ENCODE results near the gene FBXO45.
"Not testable (repeated sequence)": the region's sequence is repeated elsewhere in the genome, so short reads cannot be mapped to it uniquely, and the experiment has no call there.

Gene FBXO45

DNA sequence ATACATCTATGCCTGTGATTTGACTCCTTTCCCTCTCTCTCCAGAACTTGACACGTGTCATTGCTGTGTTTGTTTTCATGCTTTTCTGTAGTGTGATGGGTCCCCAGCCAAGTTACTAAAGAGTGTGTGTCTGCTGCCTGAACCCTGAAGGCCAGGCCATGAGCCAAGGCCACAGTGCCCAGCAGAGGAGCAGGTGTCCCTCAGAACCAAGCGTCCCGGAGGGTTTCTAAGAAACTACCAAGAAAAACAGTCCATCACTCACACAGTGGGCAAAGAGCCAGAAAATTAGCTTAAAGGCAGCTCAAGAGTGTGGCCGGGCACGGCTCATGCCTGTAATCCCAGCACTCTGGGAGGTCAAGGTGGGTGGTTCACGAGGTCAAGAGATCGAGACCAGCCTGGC lies 35.2 kb downstream of the FBXO45 start:
- TF ChIP-seq, protein P1, sequence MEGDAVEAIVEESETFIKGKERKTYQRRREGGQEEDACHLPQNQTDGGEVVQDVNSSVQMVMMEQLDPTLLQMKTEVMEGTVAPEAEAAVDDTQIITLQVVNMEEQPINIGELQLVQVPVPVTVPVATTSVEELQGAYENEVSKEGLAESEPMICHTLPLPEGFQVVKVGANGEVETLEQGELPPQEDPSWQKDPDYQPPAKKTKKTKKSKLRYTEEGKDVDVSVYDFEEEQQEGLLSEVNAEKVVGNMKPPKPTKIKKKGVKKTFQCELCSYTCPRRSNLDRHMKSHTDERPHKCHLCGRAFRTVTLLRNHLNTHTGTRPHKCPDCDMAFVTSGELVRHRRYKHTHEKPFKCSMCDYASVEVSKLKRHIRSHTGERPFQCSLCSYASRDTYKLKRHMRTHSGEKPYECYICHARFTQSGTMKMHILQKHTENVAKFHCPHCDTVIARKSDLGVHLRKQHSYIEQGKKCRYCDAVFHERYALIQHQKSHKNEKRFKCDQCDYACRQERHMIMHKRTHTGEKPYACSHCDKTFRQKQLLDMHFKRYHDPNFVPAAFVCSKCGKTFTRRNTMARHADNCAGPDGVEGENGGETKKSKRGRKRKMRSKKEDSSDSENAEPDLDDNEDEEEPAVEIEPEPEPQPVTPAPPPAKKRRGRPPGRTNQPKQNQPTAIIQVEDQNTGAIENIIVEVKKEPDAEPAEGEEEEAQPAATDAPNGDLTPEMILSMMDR (IDR thresholded peaks at IDR 0.05): no peak
- DNase-seq (ENCODE audit: low spot score): no peak

GRCh38 chr3:196604548-196604947 lies 36.1 kb downstream of the FBXO45 start:
- Histone ChIP-seq H3K27ac (no peak overlapping the region), H3K4me3 (no peak overlapping the region)
- TF ChIP-seq, protein P1 (IDR thresholded peaks at IDR 0.05): no peak
- no peak for DNase-seq (ENCODE audit: low spot score)

More for the DNA sequence above, 35.2 kb downstream of the FBXO45 start:
- H3K27ac ChIP-seq: no peak overlapping the region
- no peak overlapping the region for H3K4me3 ChIP-seq

- DNase-seq (ENCODE audit: low spot score): no peak
- TF ChIP-seq, protein P1 (IDR thresholded peaks at IDR 0.05): no peak
- H3K4me3 ChIP-seq: no peak overlapping the region
- no peak overlapping the region for H3K27ac ChIP-seq
These were observed 40.2 kb downstream of the FBXO45 start for GRCh38 chr3:196608693-196609092.

DNA sequence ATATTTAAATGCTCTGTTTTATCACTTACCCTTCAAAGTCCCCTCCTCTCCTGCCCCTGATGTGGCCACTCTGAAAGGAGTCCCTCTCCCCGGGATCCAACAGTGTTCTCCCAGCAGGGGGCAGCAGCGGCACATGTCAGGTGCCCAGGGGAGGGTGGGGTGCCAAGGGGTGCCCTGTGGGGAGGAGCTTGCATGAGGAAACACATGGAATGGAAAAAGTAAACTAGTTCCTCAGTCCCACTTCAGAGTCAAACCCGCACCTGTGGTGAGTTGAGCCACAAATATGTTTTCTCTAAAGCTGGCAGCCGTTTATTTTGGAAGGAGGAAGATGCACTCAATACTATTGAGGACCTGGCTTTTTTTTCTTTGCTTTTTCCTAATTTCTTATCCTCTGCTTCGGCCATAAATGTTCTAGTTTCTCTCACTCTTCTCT lies 40.9 kb downstream of the FBXO45 start:
- peak overlapping the region in 1 of 2 donors; percentile 51 for H3K27ac ChIP-seq
- DNase-seq (ENCODE audit: low spot score): peak; percentile 82
- TF ChIP-seq, protein P1 (IDR thresholded peaks at IDR 0.05): peak; percentile 34
- H3K4me3 ChIP-seq: no peak overlapping the region

GRCh38 chr3:196609805-196610515 lies 41.5 kb downstream of the FBXO45 start:
- no peak for DNase-seq (ENCODE audit: low spot score)
- Histone ChIP-seq H3K4me3 (no peak overlapping the region), H3K27ac (peak overlapping the region in 1 of 2 donors; percentile 51)
- TF ChIP-seq, protein P1 (IDR thresholded peaks at IDR 0.05): no peak

DNA sequence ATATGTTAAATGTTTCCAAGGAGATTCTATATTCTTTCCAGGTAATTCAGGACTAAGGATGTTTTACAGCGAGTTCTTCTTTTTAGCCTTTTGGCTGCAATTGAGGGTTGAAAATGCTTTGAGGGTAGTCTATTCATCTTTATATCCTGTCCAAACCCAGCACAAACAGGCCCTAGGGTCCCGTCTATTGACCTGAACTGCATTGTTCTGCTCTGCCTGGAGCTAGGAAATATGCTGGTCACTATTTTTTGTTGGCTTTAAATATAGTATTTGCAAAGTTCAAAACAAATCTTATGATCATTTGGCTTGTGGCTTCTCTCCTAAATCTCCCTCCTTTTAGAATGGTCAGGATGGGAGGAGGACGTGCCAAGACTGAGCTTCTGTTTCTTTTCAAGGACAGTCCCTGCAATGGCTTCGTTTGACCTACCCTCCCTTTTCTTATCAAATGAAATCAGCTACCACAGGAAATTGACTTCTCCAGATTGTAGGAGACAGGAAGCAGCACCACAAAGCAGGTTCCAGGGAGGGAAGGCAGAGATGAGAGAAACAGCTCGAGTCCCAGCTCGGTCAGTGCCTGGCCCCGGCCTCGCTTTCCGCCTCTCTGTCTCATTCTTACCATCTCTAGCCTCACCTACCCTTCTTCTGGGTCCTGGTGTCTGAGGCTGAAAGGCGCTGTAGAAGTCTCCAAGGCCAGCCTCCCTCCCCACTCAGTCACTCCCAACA lies 43.5 kb downstream of the FBXO45 start:
- no peak overlapping the region for H3K4me3 ChIP-seq

GRCh38 chr3:196615234-196615633 lies 46.8 kb downstream of the FBXO45 start:
- H3K27ac ChIP-seq: not testable (repeated sequence)

More for the DNA sequence above, 43.5 kb downstream of the FBXO45 start:
- peak overlapping the region in 1 of 2 donors; percentile 36 for H3K27ac ChIP-seq
- DNase-seq (ENCODE audit: low spot score): no peak
- TF ChIP-seq, protein P1 (IDR thresholded peaks at IDR 0.05): no peak

More at GRCh38 chr3:196615234-196615633, 46.8 kb downstream of the FBXO45 start:
- H3K4me3 ChIP-seq; DNase-seq (ENCODE audit: low spot score): not testable (repeated sequence)
